ACHN (cell line): ENCODE results near the gene ADAMTS9.

Source experiments
- DNase-seq: peaks from one replicate; pipeline ENCODE4 v3.0.0-alpha.2; 2015
- in situ Hi-C: cut with HindIII; loops from 2 replicates; pipeline ENCODE4 v1.10.0; 2017; ENCODE audit warnings: low sequenced_read_pairs, low pct_ligation_motif_present, low pct_unique_long_range_greater_than_20kb

Gene ADAMTS9

DNA sequence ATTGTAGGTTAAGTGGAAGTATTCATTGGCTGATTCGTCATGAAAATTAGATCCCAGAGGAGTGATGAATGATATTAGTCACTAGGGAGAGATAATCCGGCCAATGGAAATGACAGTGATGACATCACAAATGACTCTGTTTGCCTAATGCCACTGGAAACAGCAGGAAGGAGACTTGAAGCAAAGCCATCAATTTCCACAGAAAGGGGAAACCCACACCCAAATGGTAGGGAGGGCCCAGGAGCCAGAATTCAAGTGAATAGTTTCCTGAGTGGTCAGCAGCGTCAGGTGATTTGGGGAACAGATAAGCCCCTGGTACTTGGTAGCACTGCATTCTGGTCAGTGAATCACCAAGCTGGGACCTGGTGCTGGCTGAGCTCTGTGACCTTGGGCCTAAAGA is 3.3 kb upstream of the ADAMTS9 start:
- in situ Hi-C loops, result no loop called here
- DNase-seq, result no peak

DNA sequence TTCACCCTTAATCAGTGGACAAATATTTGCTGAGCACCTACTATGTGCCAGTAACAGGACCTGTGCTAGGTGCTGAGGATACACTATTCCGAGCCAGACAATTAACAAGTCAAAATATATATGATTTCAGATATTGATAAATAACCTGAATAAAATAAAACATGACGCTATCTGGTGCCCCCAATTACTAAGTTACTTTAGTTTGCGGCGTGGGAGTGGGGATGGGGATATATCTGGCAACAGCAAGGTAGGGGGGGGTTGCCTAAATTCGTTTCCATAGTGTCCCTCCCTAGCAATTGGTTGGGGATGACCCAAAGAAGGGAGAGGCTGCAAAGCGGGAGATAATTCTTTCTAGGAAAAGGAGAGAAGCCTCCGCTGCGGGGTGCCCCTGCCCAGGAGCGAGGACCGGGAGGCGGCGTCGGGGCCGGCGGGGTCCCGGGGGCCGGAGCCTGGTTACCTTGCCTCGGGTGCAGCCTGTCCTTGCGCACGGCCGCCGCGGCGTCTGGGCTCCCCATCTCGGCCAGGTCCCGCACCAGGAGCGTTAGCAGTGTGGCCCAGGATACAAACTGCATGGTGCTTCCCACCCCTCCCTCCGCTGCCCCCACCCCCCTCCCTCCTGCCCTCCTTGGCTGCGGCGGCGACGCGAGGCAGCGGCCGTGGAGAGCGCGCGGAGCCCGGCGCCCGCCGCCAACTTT is 567 bp downstream of the ADAMTS9 start:
- no peak for DNase-seq

DNA sequence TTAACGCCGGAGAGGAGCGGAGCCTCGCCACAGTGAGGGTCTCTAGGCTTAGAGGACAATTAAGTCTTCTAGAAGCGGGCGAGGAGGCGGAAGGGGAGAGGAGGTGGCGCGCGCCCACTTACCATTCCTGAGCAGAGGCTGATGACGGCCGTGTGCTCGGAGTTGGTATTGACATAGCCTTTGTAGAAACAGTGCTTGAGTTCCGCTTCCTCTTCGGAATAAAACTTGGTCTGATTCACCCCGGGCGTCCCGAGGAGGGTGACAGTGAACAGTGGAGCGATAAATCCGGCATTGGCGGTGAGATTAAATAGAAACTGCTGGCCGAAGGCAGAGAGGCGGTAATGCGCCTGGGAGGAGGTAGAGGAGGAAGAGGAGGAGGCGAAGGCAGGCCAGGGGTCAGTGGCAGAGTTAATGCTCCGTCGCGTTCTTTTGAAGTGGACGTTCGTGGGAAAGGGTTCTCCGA is 1.3 kb downstream of the ADAMTS9 start:
- peak; percentile 73 for DNase-seq
- in situ Hi-C loops, result no loop called here

More for the DNA sequence above, 567 bp downstream of the ADAMTS9 start:
- in situ Hi-C loops, result no loop called here

DNA sequence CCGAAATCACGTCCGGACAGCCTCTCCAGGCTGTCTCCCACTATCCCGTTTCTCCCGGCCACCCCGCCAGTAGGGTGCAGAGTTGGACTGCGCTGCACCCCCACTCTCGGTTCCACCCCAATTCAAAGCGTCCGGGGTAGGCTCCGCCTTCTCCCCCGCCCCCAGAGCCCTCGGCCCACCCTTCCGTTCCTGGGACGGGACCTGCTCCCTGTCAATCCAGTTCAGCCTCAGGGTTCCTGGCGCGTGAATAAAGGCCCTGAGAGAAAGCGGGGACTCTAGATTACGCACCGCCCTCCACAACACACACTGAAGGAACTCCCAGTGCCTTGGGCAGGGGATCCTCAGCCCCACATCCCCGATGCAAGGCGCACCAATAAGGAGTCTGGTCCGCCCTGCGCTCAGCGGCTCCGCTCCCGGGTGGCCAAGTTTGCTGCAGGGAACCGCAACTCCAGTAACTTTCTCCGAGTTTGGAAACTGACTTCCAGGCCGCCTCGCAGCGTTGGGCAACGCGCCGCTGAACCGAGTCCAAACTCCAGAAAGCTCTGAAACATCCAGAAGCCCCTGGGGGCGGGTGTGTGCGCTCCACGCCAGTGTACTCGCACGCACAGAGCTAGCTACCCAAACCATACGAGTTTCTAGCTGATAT is 1.9 kb downstream of the ADAMTS9 start:
- in situ Hi-C loops, result no loop called here
- peak; percentile 93 for DNase-seq

DNA sequence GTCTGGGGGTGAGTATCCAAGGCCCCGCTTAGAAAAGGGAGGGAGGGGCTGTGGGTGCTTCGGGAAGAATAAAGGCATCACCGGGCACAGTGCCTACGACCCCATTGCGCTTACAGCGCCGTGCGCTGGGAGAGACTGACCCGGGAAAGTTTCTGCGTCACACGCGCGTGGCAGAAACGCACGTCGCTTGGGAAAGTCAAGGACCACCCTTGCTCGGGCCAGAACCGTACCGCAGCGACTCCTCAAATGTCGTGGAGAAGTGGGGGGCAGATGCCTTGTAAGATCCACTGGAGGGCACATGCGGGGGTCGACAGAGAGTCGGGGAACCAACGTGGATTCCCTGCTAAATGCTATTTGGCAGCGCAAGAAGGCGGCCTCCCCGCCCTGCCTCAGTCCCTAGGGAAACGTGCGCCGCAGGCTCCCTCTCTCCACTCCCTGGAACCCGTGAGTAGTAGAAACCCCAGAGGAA is 2.4 kb downstream of the ADAMTS9 start:
- in situ Hi-C loops, result no loop called here
- peak; percentile 32 for DNase-seq

DNA sequence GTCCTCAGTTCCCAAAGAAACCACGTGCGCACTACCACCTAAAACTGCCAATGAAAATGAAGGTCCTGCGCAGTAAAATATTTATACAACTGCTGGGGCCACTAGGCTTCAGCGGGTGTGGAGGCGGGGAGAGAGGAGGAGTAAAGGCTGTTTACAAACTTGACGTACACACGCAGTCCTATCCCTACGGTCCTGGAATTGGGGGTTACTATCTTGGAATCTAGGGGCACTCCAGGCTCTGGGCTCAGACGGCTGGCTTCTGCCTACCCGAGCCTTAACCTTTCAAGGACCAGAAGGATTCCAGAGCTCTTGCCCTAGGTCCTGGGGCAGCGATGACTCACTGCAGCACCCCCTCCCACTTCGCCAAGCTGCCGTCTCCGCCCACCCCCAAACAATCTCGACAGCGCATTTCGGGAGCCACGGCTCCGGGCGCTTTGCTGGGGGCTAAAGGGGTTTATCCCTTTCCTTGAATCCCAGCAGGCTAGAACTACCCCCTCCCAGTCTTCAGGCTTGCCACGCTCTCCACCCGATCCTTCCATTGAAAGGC is 3.0 kb downstream of the ADAMTS9 start:
- DNase-seq, result peak; percentile 59
- in situ Hi-C loops, result no loop called here

DNA sequence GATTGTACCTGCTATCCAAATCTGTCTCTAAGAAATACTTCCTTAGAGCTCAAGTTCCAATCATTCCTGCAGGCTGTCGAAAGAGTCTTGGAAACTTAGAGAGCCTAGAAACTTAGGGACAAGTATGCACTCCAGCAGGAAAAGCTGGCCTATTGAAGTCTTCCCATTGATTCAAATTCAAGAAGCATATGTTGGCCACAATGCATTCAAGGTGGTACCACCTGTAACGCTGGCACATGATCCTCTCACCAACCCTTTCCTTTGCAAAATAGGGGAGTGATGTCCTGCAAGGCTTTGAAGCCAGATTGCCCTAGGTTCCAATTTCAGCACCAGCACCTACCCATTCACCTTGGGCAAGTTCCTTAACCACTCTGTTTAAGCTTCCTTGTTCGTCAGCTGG is 6.0 kb downstream of the ADAMTS9 start:
- in situ Hi-C loops, result no loop called here
- no peak for DNase-seq

DNA sequence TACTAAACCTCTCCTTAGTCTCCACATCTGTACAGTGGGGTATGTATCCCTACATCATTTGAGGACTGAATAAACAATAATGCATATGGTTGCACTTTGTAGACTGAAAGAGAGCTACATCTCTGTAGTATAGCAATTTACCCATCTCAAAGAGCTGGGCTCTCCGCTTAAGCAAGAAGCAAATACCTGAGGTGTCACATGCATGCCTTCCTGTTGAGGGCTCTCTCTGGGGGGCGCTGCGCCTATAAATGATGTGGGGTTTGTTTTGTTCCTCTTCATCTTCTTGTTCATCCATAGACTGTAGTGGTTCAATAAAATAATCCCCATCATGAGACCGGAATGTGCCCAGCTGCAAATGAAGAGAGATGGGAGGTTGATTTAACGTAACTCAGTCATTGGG is 6.8 kb downstream of the ADAMTS9 start:
- DNase-seq, result no peak
- in situ Hi-C loops, result no loop called here

DNA sequence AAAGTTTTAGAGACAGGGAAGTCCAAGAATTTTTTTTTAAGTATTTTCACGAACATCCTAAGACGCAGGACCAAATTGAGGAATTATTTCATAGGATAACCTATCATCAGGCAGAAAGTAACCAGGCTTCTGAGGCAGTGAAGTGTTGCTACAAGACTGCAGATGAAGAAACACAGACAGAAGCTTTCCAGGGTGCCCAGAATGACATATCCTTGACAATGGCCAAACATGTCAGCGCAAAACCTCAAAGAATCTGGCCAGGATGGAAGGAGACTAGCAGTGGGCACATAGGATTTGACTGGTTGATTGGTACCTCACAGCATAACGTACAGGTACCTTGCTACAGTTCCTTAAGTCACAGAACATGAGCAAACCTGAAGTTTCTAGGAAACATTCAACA is 7.5 kb downstream of the ADAMTS9 start:
- in situ Hi-C loops, result no loop called here
- no peak for DNase-seq

DNA sequence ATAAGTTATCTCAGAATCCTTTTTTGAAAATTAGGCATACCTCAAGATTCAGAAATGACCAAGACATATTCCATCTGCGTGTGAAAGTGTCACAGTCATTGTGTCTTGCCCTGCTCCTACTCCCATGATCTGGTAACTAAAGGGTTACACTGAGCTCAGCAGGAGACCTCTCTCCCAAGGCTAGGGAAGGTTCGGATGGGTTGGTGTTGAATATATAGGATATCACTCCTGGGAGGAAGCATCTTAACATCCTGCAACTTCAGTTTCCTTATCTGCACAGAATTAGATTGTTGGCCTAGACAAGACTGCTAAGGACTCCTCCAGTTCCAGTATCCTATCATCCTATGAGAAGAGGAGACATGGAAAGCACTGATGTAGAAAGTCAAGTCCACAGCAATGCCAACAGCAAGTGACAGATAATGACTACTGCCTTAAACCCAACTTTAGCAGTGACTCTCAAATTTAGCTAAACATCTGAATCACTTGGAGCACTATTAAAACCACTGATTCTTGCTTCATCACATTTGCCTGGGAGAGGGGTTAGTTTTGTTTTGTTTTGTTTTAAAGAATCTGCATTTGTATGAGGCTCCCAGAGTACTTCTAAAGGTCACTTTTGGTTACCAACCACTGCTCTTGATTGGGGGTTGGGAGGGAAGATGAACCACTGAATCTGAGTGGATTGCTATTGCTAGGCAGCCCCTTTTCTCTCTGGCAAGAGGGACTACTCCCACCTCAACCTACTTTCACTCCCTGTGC is 9.7 kb downstream of the ADAMTS9 start:
- DNase-seq, result no peak

DNA sequence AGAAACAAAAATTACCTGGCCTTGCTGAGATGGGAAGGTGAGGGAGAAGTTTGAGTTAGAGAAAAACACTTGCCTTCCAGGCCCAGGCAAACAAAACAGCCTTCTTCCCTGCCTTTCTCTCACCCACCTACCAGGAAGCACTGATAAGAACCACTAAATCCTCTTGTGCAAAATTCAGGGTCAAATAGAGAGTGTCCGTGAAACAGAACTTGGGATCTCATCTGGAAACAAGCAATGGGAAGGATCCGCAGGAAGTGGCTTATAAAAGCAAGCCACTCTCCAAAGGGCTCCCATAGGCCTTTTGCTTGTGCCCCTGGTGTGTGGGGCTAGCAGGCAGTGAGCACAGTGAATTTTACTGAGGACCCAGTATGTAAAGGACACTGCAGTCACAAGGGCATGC is 11.0 kb downstream of the ADAMTS9 start:
- in situ Hi-C loops, result no loop called here
- DNase-seq, result no peak

More for the DNA sequence above, 9.7 kb downstream of the ADAMTS9 start:
- in situ Hi-C loops, result no loop called here

DNA sequence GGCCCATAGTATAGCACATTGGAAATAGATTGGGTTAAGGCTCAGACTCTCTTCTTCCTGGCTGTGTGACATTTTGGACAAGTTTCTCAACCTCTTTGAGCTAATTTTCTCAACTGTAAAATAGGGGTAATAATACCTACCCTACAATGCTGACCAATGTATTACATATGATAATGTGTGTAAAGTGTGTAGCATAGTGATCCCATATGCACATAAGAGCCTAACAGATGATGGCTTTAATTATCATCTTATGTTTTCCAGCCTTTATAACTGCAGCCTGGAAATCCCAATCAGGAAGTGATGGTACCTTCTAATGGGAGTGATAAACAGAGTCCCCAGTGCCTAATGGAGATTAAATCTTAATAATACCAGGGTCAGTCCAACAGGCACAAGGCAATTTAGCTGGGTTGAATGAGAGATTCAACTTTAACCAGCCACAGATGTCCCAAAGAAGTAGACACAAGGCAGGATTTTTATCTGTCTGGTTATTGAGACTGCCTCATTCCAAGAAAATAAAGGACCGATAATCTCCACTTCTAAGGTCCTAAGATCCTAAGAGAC is 12.0 kb downstream of the ADAMTS9 start:
- no peak for DNase-seq
- in situ Hi-C loops, result no loop called here

DNA sequence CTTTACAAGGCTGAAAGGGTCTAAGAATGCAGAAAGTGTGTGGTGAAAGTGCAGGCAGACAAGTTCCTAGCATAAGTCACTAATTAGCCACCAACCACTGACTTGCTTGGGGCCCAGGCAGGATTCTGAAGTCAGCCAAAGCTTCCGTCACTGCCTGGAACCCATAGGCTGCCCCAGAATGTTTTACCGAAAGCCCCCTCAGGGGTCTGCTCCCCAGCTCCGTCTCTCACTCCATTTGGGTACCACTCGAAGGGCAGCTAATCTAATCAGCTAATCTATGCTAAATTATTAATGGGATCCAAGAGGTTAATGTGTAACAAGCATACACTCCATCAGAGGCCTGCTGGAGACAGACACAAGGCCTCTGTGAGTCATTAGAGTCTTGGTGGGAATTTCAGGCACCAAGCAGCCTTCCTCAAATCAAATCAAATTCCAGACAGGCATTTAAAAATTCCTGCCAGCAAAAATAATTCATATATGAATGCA is 13.2 kb downstream of the ADAMTS9 start:
- in situ Hi-C loops, result no loop called here
- peak; percentile 87 for DNase-seq

DNA sequence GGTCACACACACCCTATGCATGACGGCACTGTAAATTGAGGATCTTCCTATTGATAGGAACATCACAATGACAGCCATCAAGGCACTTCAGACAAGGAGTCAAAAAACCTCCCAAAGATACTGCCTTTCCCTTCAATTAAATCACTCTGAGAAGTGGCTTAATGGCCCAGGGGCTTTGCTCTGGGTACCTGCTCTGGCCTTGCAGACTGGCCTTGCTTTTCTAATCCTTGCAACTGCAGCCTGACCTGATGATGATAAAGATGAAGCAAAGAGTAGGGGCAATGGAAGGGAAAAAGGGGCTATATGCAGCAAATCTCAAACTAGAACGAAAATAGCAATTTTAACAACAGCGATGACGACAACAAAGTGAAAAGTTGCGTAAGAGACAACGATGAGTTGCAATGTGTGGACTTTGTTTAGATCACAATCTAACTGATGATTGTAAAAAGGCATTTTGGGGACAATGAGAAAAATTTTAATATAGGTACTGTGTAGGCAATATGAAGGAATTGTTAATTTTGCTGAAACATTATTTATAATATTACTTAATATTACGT is 14.6 kb downstream of the ADAMTS9 start:
- no peak for DNase-seq
- in situ Hi-C loops, result no loop called here

DNA sequence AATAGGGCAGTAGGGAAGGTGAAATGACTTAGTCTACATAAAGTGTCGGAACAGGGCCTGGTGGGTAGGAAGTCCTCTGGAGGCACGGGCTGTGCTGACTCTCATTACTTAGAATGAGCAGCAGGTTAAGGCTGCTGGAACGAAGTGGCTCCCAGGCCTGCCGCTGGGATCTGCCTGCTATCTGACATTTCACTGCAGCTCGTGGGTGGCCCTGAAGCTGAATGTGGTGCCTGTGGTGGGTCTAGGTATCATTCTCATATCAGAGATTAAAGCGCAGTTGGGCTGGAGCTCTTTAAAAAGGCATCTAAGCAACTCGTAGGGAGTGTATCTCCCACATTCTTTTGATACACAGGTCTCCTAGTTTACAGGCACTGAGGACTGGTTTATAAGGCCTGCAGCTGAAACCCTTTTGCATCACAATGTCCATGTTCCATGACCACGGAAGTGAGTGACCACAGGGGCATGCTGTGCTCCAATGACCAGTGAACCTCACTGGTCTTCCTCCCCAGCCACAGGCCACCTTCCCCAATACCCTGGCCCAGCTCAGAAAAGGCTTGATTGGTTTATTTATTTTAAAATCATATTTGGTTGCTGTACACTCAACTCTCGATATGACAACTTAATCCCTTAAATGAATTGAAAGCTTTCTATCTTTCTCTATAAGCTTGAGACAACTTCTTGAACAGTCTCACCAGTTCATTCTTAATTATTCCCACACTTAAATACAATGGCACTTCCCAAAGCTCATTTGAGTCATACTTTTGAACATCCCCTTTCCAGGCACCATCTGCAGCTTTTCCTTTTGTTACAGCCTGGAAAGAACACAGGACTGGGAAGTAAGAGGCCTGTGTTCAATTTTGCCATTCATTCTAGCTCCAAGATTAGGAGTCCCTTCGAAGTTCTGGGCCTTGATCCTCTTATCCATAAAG is 19.0 kb downstream of the ADAMTS9 start:
- DNase-seq, result peak; percentile 30
- in situ Hi-C loops, result no loop called here

DNA sequence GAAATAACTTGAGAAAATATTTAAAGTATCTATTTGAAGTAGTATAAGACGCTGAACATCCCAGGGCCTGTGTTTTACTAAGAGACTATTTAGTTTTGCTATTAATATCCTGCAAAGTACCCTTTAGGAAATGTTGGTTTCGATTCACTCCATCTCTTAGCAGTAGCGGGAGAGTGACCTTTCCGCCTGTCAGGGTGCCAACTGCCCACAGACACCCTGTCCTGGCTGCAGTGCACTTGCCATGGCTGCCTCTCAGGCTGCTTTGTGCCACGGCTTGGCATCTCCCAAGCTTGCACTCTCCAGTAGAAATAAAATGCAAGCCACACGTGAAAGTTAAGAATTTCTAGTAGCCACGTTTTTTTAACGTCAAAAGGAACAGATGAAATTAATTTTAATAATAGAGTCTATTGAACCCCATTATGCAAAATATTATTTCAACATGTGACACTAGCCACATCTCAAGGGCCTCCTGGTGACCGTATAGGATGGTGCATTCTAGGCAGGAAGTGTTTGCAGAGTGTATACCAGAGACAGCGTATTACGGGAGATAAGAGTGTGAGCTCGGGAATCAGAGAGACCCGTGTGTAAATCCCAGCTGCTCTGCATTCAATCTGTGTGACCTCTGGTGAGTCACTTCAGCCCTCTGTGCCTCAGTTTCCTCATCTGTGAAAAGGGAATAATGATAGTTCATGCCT is 19.8 kb downstream of the ADAMTS9 start:
- in situ Hi-C loops, result no loop called here
- no peak for DNase-seq

DNA sequence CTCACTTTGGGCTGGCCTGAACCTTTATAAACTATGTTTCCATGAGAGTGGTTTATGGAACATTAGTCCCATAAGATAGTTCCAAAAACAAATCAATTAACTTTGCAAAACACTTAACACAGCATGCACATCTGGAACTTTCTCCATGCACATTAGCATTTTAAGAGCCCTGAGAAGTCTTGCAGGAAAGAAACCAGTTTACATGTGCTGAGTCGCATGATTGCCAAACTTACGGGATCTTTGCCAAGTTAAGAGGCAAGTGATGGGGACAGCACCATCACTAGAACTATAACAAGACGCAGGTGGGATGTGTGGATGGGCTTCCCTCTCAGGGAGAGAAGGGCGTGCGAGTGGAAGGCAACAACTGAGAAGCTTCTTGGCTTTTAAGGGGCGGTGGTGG is 20.7 kb downstream of the ADAMTS9 start:
- in situ Hi-C loops, result no loop called here
- DNase-seq, result peak; percentile 28
